Mucosa of stomach (tissue), 1 donor: ENCODE results near the gene GGNBP2.

Source experiments
- H3K27me3 ChIP-seq: one replicate; pipeline ENCODE4 v1.7.0; 2013; ENCODE audit warnings: mild to moderate bottlenecking, low read length; ENCODE audit not compliant: control insufficient read depth, insufficient read depth
- H3K36me3 ChIP-seq: one replicate; pipeline ENCODE4 v1.7.0; 2013; ENCODE audit warnings: low read length; ENCODE audit not compliant: control insufficient read depth, insufficient read depth
- H3K4me1 ChIP-seq: one replicate; pipeline ENCODE4 v1.7.0; 2013; ENCODE audit warnings: mild to moderate bottlenecking, low read length; ENCODE audit not compliant: control insufficient read depth, insufficient read depth
- H3K4me3 ChIP-seq: one replicate; pipeline ENCODE4 v1.7.0; 2013; ENCODE audit warnings: low read length
- H3K9ac ChIP-seq: one replicate; pipeline ENCODE4 v1.7.0; 2013; ENCODE audit warnings: mild to moderate bottlenecking, low read length, moderate library complexity
- H3K9me3 ChIP-seq: one replicate; pipeline ENCODE4 v1.7.0; 2013; ENCODE audit warnings: mild to moderate bottlenecking, low read length, moderate library complexity; ENCODE audit not compliant: control insufficient read depth
- donor health status: Pancreatic carcinoma.

The GGNBP2 gene

DNA sequence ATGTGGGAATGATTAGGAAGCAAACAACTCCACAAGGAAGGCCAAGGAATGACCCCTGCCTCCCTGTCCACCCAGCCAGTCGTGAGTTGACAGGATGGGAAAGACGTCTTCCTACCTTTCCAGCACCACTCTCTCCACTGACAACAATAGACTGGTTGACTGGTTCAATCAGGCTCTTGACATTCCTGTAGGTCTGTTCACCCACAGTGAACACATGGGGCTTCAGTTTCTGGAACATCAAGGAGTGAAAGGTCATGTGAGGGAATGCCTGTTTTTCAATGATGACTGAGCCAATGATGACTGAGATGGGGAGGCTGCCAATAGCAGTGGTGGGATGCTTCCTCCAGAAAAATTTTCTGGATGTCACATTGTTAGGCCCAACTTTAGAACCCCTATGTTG, 19.6 kb upstream of the GGNBP2 start:
- no peak overlapping the region for H3K9ac ChIP-seq
- H3K36me3 ChIP-seq, result peaks cover 6% of the 10 kb centered on the region
- no peaks in the 10 kb centered on the region for H3K9me3 ChIP-seq
- no peaks in the 10 kb centered on the region for H3K27me3 ChIP-seq
- no peaks in the 10 kb centered on the region for H3K4me1 ChIP-seq
- no peak overlapping the region for H3K4me3 ChIP-seq

DNA sequence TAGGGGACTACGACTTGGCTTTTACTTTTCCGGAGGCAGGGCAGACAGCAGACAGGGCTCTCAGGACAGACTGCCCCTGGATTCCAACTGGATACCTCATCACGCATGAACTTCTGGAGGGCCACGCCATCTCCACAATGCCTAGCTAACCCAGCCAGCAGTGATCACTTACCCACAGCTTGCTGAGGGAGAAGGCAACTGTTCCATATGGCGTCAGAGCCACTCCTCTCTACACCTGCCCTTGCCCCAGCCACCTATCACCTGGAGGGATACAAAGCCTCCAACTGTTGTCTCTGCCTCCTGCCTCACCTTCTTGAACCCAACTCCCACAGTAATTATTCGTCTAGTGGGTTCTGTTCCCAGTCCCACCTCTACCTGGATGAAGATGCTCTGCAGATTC, 18.8 kb upstream of the GGNBP2 start:
- H3K4me1 ChIP-seq, result no peaks in the 10 kb centered on the region
- no peak overlapping the region for H3K9ac ChIP-seq
- no peaks in the 10 kb centered on the region for H3K9me3 ChIP-seq
- no peaks in the 10 kb centered on the region for H3K27me3 ChIP-seq
- peaks cover 6% of the 10 kb centered on the region for H3K36me3 ChIP-seq
- no peak overlapping the region for H3K4me3 ChIP-seq

DNA sequence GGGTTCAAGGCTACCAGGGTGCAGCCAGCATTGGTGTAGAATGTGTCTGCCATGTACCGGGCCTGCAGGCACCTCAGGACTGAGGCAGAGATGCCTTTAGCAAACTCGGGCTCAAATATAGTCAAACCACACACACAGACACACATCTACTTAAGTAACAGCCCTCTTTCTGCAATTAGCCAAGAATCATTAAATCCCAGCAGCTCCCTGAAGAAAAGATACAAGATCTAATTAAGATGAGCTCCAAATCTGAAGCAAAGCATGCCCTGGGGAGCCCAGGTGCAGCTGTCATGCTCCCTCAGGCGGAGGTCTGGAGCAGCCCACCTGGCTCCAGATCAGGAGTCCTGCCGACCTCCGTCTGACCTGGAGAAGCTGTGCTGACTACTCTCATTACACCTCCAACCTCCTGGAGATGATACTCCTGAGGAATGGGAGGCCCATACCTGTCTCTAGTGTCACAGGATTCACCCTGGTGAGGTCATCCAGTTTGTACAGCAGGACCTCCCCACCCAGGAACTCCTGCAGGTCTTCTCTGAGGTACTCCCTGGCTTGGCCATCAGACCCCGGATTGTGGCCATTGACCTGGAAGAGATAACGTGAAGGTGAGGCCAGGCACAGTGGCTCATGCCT, 17.0 kb upstream of the GGNBP2 start:
- Histone ChIP-seq H3K27me3 (no peaks in the 10 kb centered on the region), H3K4me3 (no peak overlapping the region), H3K9ac (no peak overlapping the region), H3K36me3 (peaks cover 6% of the 10 kb centered on the region), H3K9me3 (no peaks in the 10 kb centered on the region), H3K4me1 (no peaks in the 10 kb centered on the region)

DNA sequence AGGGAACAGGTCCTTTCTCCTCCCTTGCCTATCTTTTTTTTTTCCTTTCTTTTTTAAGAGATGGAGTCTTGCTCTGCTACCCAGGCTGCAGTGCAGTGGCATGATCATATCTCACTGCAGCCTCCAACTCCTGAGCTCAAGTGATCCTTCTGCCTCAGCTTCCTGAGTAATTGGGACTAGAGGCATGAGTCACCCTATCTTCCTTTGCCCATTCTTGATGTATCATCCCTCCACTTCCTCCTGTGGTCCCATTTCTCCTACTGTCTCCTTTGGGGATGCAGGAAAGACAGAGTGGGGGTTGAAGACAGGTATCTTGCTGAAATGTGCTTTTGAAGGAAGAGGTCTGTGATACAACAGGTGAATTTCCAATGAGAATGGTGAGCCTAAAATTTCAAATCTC, 15.6 kb upstream of the GGNBP2 start:
- H3K4me3 ChIP-seq, result no peak overlapping the region
- H3K36me3 ChIP-seq, result peaks cover 6% of the 10 kb centered on the region
- no peak overlapping the region for H3K9ac ChIP-seq
- H3K9me3 ChIP-seq, result no peaks in the 10 kb centered on the region
- no peaks in the 10 kb centered on the region for H3K27me3 ChIP-seq
- peaks cover 7% of the 10 kb centered on the region for H3K4me1 ChIP-seq

DNA sequence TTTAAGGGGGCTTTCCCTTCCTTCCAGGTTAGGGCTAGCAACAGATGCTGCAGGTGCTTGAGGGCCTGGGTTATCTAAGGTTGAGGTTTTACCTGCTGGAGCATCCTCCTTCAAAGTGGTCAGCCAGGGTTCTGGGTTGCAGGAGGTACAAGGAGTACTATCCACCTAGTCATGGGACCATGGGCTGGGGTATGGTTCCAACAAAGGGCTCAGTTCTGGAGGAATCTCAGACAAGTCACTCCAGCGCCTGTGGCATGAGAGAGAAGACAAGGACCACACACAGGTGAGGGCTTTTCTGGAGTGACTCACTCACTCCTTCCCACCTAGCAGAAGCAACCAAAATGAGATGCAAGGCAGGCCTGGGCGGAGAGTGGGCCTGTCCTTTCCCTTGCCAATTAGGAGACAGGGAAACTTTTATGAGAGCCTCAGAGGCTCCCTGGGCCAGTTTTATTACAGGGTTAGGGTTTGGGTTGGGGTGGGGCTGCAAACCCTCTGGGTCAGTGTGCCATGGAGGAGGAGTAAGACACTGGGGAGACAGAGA, 12.2 kb upstream of the GGNBP2 start:
- no peak overlapping the region for H3K4me3 ChIP-seq
- H3K27me3 ChIP-seq, result no peaks in the 10 kb centered on the region
- no peak overlapping the region for H3K9ac ChIP-seq
- no peaks in the 10 kb centered on the region for H3K9me3 ChIP-seq
- H3K36me3 ChIP-seq, result no peaks in the 10 kb centered on the region
- H3K4me1 ChIP-seq, result peaks cover 8% of the 10 kb centered on the region

DNA sequence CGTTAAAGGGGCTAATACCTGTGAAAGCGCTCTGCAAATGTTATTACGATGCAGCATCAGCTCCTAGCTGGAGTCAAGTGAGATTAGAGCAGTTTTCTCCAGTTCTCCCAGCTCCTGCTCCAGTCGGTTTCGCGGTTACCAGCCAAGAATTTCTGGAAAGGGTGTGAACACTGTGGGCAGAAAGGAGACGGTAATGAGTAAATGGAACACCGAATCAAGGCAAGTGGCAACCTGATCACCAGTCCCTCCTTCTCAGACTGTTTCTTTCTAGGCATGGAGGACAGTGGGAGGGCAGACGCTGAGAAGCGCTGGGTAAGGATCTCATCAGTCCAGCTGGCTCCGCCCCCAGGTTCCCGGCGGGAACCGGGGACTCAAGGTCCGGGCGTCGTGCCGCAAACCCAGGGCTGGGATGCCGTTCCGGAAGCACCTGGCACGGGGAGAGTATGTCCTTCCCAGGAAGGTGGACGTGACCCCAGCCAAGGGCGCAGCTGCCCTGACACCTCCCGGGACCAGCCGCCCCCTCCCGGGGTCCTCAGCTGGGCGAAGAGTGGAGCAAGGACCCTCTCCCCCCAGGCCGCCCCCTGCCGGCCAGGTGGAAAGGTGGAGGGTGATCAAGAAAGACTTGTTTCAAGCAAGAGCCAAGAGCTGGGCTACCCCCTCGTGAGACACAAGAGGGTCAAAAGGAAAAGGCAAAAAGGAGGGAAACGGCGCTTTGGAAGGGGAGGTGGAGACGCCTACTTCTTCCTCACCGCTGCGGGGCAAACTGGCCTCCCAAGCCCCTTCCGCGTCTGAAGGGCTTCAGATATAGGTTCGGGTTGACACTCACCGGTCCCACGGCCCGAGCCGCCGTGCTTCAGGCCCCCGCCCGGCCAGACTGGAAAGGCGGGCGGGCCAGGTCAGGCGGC, 10.5 kb upstream of the GGNBP2 start:
- H3K9ac ChIP-seq, result peak overlapping the region; percentile 90
- H3K4me3 ChIP-seq, result peak overlapping the region; percentile 99
- no peaks in the 10 kb centered on the region for H3K36me3 ChIP-seq
- peaks cover 8% of the 10 kb centered on the region for H3K4me1 ChIP-seq
- H3K27me3 ChIP-seq, result no peaks in the 10 kb centered on the region
- H3K9me3 ChIP-seq, result no peaks in the 10 kb centered on the region

DNA sequence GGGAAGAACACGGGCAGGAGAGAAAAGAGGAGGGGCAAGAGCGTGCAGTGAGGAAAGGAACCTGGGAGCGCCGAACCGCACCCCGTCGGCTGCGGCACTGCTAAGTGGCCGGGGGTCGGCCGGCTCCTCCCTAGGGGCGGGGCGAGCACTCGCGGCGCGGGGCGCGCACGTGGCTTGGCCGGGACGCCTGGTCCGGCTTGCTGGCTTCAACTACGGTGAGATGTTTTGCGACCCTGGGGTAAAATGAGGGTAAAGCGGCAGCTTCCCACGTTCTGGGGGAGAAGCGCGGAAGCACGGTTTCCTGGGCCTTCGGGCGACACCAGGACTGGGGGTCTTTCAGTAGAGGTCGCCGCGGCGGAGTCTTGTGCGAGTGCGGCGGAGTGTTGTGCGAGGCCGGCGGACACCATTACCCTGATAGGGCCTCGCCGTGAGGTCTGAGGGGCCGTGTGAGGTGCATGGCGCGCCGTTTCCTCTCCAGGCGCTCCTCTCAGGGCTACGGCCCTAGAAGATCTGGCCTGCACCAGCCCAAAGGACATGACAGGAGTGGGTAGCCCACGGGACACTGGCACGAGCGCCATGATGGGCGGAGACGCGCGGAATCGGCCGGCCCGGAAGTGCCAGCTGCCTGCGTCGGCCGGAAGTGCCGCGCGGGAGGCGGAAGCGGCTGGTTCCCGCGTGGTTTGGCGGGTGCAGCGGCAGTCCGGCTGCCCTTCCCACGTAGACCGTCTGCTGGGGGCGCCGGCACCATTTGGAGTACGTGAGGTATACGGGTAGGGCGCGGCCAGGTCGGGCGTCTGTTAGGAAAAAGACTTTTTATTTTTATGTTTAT, 9.7 kb upstream of the GGNBP2 start, which contains the start of the genes MYO19 and PIGW:
MYO19 (minus strand) TSS at position 29 of the 829 bp plus-strand sequence. CDS start 2,330 bp downstream, outside the sequence.
PIGW (plus strand) TSS at position 148 of the 829 bp plus-strand sequence. CDS start 2,115 bp downstream, outside the sequence.
- H3K9me3 ChIP-seq, result no peaks in the 10 kb centered on the region
- H3K9ac ChIP-seq, result peak within 1 kb of the TSS; percentile 90
- H3K4me1 ChIP-seq, result peaks cover 8% of the 10 kb centered on the region
- peak within 1 kb of the TSS; percentile 99 for H3K4me3 ChIP-seq
- H3K27me3 ChIP-seq, result no peaks in the 10 kb centered on the region
- no peaks in the 10 kb centered on the region for H3K36me3 ChIP-seq

DNA sequence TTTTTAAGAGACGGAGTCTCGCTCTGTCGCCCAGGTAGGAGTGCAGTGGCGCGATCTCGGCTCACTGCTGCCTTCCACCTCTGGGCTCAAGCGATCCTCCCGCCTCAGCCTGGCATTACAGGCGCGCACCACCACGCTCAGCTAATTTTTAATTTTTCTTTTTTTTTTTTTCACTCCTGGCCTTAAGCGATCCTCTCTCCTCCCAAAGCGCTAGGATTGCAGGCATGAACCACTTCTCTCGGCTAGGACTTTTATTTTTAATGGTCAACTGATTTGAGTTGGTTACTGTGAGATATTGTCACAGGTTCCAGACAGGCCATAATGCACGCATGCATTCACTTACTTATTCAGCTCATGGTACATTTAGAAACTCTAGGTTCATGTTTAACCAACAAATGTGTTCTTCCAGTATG, 9.0 kb upstream of the GGNBP2 start:
- Histone ChIP-seq H3K36me3 (no peaks in the 10 kb centered on the region), H3K4me3 (peak overlapping the region; percentile 99), H3K27me3 (no peaks in the 10 kb centered on the region), H3K4me1 (peaks cover 8% of the 10 kb centered on the region), H3K9me3 (no peaks in the 10 kb centered on the region), H3K9ac (peak overlapping the region; percentile 90)

DNA sequence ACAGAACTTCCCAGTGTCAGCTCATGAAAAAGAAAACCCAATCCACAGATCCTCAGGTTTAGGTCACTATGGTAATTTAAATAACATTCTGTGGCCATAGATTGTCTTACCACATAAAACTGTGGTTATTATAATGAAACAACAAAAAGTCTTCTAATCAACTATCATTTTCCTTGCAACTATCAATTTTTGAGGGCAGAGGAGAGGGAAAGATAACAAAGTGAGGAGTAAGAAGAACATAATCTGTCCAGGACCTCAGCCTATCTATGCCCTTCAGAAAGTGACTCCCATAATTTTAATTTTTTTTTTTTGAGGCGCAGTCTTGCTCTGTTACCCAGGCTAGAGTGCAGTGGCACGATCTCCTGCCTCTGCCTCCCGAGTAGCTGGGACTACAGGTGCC, 4.0 kb upstream of the GGNBP2 start:
- Histone ChIP-seq H3K4me1 (no peaks in the 10 kb centered on the region), H3K4me3 (no peak overlapping the region), H3K27me3 (no peaks in the 10 kb centered on the region), H3K36me3 (no peaks in the 10 kb centered on the region), H3K9me3 (no peaks in the 10 kb centered on the region), H3K9ac (no peak overlapping the region)

DNA sequence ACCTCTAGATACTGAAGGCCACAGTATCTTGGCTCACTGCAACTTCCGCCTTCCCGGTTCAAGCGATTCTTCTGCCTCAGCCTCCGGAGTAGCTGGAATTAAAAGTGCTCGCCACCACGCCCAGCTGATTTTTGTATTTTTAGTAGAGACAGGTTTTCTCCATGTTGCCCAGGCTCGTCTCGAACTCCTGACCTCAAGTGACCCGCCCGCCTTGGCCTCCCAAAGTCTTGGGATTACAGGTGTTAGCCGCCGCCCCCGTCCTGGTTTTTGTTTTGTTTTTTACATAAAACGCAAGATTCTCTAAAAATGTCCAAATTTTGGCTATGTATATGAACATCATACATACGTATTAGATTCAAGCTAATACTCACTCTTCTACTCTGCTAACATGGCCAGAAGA, 2.0 kb upstream of the GGNBP2 start:
- Histone ChIP-seq H3K4me1 (peaks cover 12% of the 10 kb centered on the region), H3K36me3 (no peaks in the 10 kb centered on the region), H3K4me3 (no peak overlapping the region), H3K9ac (no peak overlapping the region), H3K9me3 (no peaks in the 10 kb centered on the region), H3K27me3 (no peaks in the 10 kb centered on the region)

DNA sequence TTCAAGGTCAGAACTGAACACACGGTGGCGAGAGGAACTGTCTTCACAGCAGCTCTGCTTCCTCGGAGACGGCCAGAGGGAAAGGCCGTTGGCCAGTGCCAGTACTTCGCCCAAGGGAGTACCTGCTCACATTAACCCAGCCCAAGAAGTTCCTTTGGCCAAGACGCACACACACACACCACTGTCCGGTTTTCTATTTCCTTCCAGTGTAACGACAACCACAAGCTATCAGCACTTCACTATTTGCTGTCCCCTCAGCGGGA, 744 bp upstream of the GGNBP2 start:
- Histone ChIP-seq H3K4me3 (peak overlapping the region; percentile 95), H3K36me3 (no peaks in the 10 kb centered on the region), H3K9me3 (no peaks in the 10 kb centered on the region), H3K9ac (peak overlapping the region; percentile 100), H3K4me1 (peaks cover 16% of the 10 kb centered on the region), H3K27me3 (no peaks in the 10 kb centered on the region)
